ENCODE measurements around the gene FAF1.

FAF1 gene

DNA sequence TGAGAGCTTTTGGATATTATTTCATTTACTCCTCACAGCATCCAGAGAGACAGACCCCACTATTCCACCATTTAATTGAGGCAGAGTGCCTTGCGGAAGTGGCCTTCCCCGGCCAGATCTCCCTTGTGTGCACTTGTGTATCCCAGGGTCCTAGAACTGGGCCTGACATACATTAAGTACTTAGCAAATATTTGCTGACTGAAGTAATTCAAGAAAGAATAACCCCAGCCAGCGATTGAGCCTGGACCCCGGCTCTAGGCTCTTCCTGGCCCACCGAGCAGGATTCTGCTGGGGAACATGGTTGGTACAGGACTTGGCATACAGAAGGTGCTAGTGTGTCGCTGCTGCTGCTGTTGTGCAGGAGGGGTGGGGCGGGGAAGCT is 545.2 kb downstream of the FAF1 start:
- H3K27me3 ChIP-seq (ENCODE audit: control insufficient read depth, low read length), result no peaks in the 10 kb centered on the region
- no peak overlapping the region for H3K4me2 ChIP-seq (ENCODE audit: low read length)
- H3K9me3 ChIP-seq (ENCODE audit: control insufficient read depth, insufficient read depth, low read length), result peaks cover 4% of the 10 kb centered on the region; the same call in 1 of the 2 replicates
- H3K9me2 ChIP-seq (replicated peaks; ENCODE audit: control insufficient read depth, low read length), result no peaks in the 10 kb centered on the region
- H3K36me3 ChIP-seq (ENCODE audit: control insufficient read depth, low read length), result no peaks in the 10 kb centered on the region
- H3K27ac ChIP-seq (ENCODE audit: low read depth, low read length), result no peak overlapping the region
- H4K20me1 ChIP-seq (ENCODE audit: control insufficient read depth, insufficient read depth, low read depth, low read length), result no peaks in the 10 kb centered on the region
- no peaks in the 10 kb centered on the region for H3K4me1 ChIP-seq (ENCODE audit: control insufficient read depth, low read length)
- TF ChIP-seq EZH2phosphoT487 (IDR thresholded peaks at IDR 0.05; ENCODE audit: borderline replicate concordance, low read length), result no peak
- TF ChIP-seq, protein P1, sequence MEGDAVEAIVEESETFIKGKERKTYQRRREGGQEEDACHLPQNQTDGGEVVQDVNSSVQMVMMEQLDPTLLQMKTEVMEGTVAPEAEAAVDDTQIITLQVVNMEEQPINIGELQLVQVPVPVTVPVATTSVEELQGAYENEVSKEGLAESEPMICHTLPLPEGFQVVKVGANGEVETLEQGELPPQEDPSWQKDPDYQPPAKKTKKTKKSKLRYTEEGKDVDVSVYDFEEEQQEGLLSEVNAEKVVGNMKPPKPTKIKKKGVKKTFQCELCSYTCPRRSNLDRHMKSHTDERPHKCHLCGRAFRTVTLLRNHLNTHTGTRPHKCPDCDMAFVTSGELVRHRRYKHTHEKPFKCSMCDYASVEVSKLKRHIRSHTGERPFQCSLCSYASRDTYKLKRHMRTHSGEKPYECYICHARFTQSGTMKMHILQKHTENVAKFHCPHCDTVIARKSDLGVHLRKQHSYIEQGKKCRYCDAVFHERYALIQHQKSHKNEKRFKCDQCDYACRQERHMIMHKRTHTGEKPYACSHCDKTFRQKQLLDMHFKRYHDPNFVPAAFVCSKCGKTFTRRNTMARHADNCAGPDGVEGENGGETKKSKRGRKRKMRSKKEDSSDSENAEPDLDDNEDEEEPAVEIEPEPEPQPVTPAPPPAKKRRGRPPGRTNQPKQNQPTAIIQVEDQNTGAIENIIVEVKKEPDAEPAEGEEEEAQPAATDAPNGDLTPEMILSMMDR (IDR thresholded peaks at IDR 0.05; ENCODE audit: low read depth, low read length, poor library complexity, severe bottlenecking), result no peak
- H3K79me2 ChIP-seq (ENCODE audit: control insufficient read depth, low read length), result no peaks in the 10 kb centered on the region
- no peak overlapping the region for H3K4me3 ChIP-seq (ENCODE audit: low read length)
- H3F3A ChIP-seq (ENCODE audit: control insufficient read depth, insufficient read depth), result no peaks in the 10 kb centered on the region

DNA sequence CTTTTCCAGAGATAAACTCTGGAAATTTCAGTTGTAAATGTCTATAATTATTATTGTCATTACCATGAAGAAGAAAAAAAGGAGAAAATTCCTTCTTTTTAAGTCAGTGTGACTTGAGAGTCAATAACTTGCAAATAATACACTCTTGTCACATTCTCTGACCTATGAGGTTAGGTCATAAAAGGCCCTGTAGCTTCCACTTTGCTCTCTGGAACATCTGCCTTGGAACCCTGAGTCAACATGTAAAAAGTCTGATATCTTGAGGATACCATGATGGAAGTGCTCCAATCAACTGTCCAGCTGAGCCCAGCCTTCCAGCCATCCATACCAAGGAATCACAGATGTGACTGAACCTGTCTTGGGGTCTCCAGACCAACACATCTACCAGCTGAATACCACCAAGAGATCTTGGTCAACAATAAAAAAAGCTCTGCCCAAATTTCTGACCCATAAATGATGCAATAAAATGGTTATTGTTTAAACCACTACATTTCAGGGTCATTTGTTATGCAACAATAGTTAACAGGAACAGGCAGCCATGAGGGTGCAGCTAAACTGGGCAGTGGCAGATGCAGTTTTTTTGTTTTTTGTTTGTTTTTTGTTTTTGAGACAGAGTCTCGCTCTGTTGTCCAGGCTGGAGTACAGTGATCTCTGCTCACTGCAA is 547.1 kb downstream of the FAF1 start:
- Histone ChIP-seq H3K36me3 (ENCODE audit: control insufficient read depth, low read length) (no peaks in the 10 kb centered on the region), H3K9me2 (replicated peaks; ENCODE audit: control insufficient read depth, low read length) (no peaks in the 10 kb centered on the region), H3K9me3 (ENCODE audit: control insufficient read depth, insufficient read depth, low read length) (no peaks in the 10 kb centered on the region), H3K27me3 (ENCODE audit: control insufficient read depth, low read length) (no peaks in the 10 kb centered on the region), H4K20me1 (ENCODE audit: control insufficient read depth, insufficient read depth, low read depth, low read length) (no peaks in the 10 kb centered on the region), H3F3A (ENCODE audit: control insufficient read depth, insufficient read depth) (no peaks in the 10 kb centered on the region), H3K79me2 (ENCODE audit: control insufficient read depth, low read length) (no peaks in the 10 kb centered on the region), H3K27ac (ENCODE audit: low read depth, low read length) (no peak overlapping the region), H3K4me2 (ENCODE audit: low read length) (no peak overlapping the region), H3K4me1 (ENCODE audit: control insufficient read depth, low read length) (no peaks in the 10 kb centered on the region), H3K4me3 (ENCODE audit: low read length) (no peak overlapping the region)
- TF ChIP-seq, protein P1 (IDR thresholded peaks at IDR 0.05; ENCODE audit: low read depth, low read length, poor library complexity, severe bottlenecking), result no peak
- TF ChIP-seq EZH2phosphoT487 (IDR thresholded peaks at IDR 0.05; ENCODE audit: borderline replicate concordance, low read length), result no peak

DNA sequence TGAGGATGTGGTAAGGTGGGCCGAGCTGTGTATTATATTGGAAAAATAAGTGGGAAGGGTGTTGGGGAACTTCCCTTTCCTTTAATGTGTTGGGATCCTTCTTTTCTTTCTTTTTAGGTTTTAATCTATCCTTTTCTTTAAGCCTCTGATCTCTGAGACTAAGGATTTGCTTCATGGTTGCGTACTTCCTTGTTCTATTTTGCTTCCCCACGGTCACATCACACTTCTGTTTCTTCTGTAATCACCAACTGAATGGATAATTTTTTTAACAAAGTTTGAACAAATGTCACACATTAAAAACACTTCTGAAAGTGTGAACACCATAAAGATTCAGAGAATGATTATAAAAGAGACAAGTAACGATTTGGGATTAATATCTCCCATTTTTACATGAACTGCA is 554.3 kb downstream of the FAF1 start:
- Histone ChIP-seq H3K4me1 (ENCODE audit: control insufficient read depth, low read length) (no peaks in the 10 kb centered on the region), H4K20me1 (ENCODE audit: control insufficient read depth, insufficient read depth, low read depth, low read length) (no peaks in the 10 kb centered on the region), H3F3A (ENCODE audit: control insufficient read depth, insufficient read depth) (no peaks in the 10 kb centered on the region), H3K79me2 (ENCODE audit: control insufficient read depth, low read length) (no peaks in the 10 kb centered on the region), H3K27ac (ENCODE audit: low read depth, low read length) (no peak overlapping the region), H3K4me3 (ENCODE audit: low read length) (no peak overlapping the region), H3K9me3 (ENCODE audit: control insufficient read depth, insufficient read depth, low read length) (no peaks in the 10 kb centered on the region), H3K4me2 (ENCODE audit: low read length) (no peak overlapping the region), H3K9me2 (replicated peaks; ENCODE audit: control insufficient read depth, low read length) (no peaks in the 10 kb centered on the region), H3K27me3 (ENCODE audit: control insufficient read depth, low read length) (no peaks in the 10 kb centered on the region), H3K36me3 (ENCODE audit: control insufficient read depth, low read length) (no peaks in the 10 kb centered on the region)
- TF ChIP-seq EZH2phosphoT487 (IDR thresholded peaks at IDR 0.05; ENCODE audit: borderline replicate concordance, low read length), result no peak
- TF ChIP-seq, protein P1 (IDR thresholded peaks at IDR 0.05; ENCODE audit: low read depth, low read length, poor library complexity, severe bottlenecking), result no peak

All from DOHH2 (cell line).